Gastrocnemius medialis (tissue), 4 donors: ENCODE measurements around the gene ROR2. TPM values are rescaled to one million over a fixed set of nuclear protein-coding genes. Genes with fewer than 3 reads are reported as not detected.
"Not testable (repeated sequence)": the region's sequence is repeated elsewhere in the genome, so short reads cannot be mapped to it uniquely, and the experiment has no call there.

ENCODE experiments used
- ATAC-seq, 2 donors: fragments of 150-250 bp; one replicate each; pipeline ENCODE4 v1.9.1; 2016
- DNase-seq, 2 donors: peaks; one replicate each; pipeline ENCODE4 v3.0.0-alpha.2; 2019
- H3K27ac ChIP-seq, 4 donors: fragments of 200-600 bp; sonication (generic); 1 replicate in 1 of 4; 2 replicates in 3 of 4; pipeline ENCODE4 v1.5.1; 2016 to 2018; ENCODE audit warnings: mild to moderate bottlenecking in 2 of 4, moderate library complexity in 1 of 4
- H3K27me3 ChIP-seq, 3 donors: fragments of 200-600 bp; sonication (generic) in 2 of 3; 1 replicate in 1 of 3; 2 replicates in 2 of 3; pipeline versions ENCODE4 v1.5.1 to v1.6.0; 2016 to 2019; ENCODE audit warnings: mild to moderate bottlenecking in 1 of 3, moderate library complexity in 1 of 3
- H3K36me3 ChIP-seq, 2 donors: fragments of 200-600 bp; sonication (generic) in 1 of 2; one replicate each; pipeline ENCODE4 v1.5.1; 2017 to 2018
- H3K4me1 ChIP-seq, 2 donors: fragments of 200-600 bp; sonication (generic) in 1 of 2; one replicate each; pipeline ENCODE4 v1.5.1; 2016 to 2017; ENCODE audit warnings: mild to moderate bottlenecking in 2 of 2
- H3K4me3 ChIP-seq, 4 donors: fragments of 200-600 bp; sonication (generic) in 3 of 4; 1 replicate in 1 of 4; 2 replicates in 3 of 4; pipeline ENCODE4 v1.5.1; 2016 to 2019; ENCODE audit warnings: mild to moderate bottlenecking in 2 of 4
- H3K9me3 ChIP-seq, 3 donors: fragments of 200-600 bp; sonication (generic) in 2 of 3; 1 replicate in 1 of 3; 2 replicates in 2 of 3; pipeline ENCODE4 v1.5.1; 2016 to 2019
- POLR2A ChIP-seq, 2 donors: fragments of 450-650 bp; IDR thresholded peaks; one replicate each; pipeline ENCODE4 v1.6.1; 2017; ENCODE audit warnings: antibody characterized with exemption in 2 of 2, mild to moderate bottlenecking in 2 of 2, moderate library complexity in 2 of 2
- in situ Hi-C, 4 donors: fragments of 200-750 bp; cut with MboI; loops; one replicate each; pipeline versions ENCODE4 v1.15.0 to v1.8.0; 2017; ENCODE audit warnings: low sequenced_read_pairs in 4 of 4
- intact Hi-C: fragments of 100-400 bp; cut with DNase I; formaldehyde crosslinking; loops from one replicate; pipeline ENCODE4 v1.15.1; 2023; ENCODE audit warnings: low total_unique reads
- total RNA-seq, 4 donors: library from RNA; depleted of rRNA; stranded (reverse); fragments of >200 nt; gene quantifications; one replicate each; pipeline versions ENCODE4 v1.1.0 to v1.2.3, GENCODE V29; 2016
- TF ChIP-seq, protein P1 (sequence below), 5 experiments: fragments of 450-650 bp in 3 of 5; fragments of 200-600 bp in 2 of 5; sonication (generic) in 2 of 5; IDR thresholded peaks in 4 of 5; conservative IDR thresholded peaks in 1 of 5; 1 replicate in 4 of 5; 2 replicates in 1 of 5; pipeline ENCODE4 v1.5.1; 2016 to 2019; ENCODE audit warnings: antibody characterized with exemption in 5 of 5, mild to moderate bottlenecking in 3 of 5, moderate library complexity in 3 of 5

The ROR2 gene
- total RNA-seq, 4 donors from 2014 or later, result 0.15 to 1.2 (median 0.61) TPM

GRCh38 chr9:91911657-91912056 lies 38.4 kb downstream of the ROR2 start:
- no peaks in the 10 kb centered on the region for H3K27me3 ChIP-seq
- no peak for ATAC-seq
- no peak overlapping the region for H3K27ac ChIP-seq
- no peak for TF ChIP-seq POLR2A (IDR thresholded peaks at IDR 0.05)
- TF ChIP-seq, protein P1, sequence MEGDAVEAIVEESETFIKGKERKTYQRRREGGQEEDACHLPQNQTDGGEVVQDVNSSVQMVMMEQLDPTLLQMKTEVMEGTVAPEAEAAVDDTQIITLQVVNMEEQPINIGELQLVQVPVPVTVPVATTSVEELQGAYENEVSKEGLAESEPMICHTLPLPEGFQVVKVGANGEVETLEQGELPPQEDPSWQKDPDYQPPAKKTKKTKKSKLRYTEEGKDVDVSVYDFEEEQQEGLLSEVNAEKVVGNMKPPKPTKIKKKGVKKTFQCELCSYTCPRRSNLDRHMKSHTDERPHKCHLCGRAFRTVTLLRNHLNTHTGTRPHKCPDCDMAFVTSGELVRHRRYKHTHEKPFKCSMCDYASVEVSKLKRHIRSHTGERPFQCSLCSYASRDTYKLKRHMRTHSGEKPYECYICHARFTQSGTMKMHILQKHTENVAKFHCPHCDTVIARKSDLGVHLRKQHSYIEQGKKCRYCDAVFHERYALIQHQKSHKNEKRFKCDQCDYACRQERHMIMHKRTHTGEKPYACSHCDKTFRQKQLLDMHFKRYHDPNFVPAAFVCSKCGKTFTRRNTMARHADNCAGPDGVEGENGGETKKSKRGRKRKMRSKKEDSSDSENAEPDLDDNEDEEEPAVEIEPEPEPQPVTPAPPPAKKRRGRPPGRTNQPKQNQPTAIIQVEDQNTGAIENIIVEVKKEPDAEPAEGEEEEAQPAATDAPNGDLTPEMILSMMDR (IDR thresholded peaks at IDR 0.05 in 4 of 5, conservative IDR thresholded peaks at IDR 0.05 in 1 of 5), result no peak
- in situ Hi-C loops, result no loop called here
- no peak for DNase-seq
- no peaks in the 10 kb centered on the region for H3K9me3 ChIP-seq
- no peaks in the 10 kb centered on the region for H3K4me1 ChIP-seq
- intact Hi-C loops, result no loop called here
- H3K36me3 ChIP-seq, result no peaks in the 10 kb centered on the region
- no peak overlapping the region for H3K4me3 ChIP-seq

GRCh38 chr9:91909256-91909655 lies 40.8 kb downstream of the ROR2 start:
- DNase-seq, ATAC-seq, H3K4me3 ChIP-seq, H3K9me3 ChIP-seq, intact Hi-C loops, H3K36me3 ChIP-seq, H3K27me3 ChIP-seq, H3K27ac ChIP-seq, H3K4me1 ChIP-seq, in situ Hi-C loops: not testable (repeated sequence)

- H3K4me1 ChIP-seq, result no peaks in the 10 kb centered on the region
- DNase-seq (no peak), ATAC-seq (no peak)
- no peak overlapping the region for H3K27ac ChIP-seq
- no peaks in the 10 kb centered on the region for H3K9me3 ChIP-seq
- H3K27me3 ChIP-seq, result no peaks in the 10 kb centered on the region
- intact Hi-C loops, result no loop called here
- no peak overlapping the region for H3K4me3 ChIP-seq
- TF ChIP-seq, protein P1 (IDR thresholded peaks at IDR 0.05 in 4 of 5, conservative IDR thresholded peaks at IDR 0.05 in 1 of 5), result no peak
- no peak for TF ChIP-seq POLR2A (IDR thresholded peaks at IDR 0.05)
- H3K36me3 ChIP-seq, result no peaks in the 10 kb centered on the region
- in situ Hi-C loops, result no loop called here
Observed at GRCh38 chr9:91908746-91909145, 41.3 kb downstream of the ROR2 start.

DNA sequence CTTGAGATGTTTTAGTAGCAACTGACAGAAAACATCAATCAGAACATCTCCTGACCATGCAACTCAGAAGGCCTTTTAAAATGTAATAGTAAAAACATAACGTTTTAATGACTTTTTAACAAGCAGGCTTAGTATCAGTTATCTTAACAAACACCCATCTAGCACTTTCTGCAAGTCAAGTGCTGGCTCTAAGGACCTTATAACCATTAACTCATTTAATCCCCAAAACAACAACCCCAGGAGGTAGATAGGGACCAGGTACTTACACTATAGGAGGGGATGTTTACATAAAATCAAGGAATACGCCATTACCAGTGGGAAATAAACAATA lies 41.8 kb downstream of the ROR2 start:
- H3K27ac ChIP-seq, result no peak overlapping the region
- ATAC-seq (no peak), DNase-seq (no peak)
- H3K27me3 ChIP-seq, result no peaks in the 10 kb centered on the region
- H3K36me3 ChIP-seq, result no peaks in the 10 kb centered on the region
- TF ChIP-seq, protein P1 (IDR thresholded peaks at IDR 0.05 in 4 of 5, conservative IDR thresholded peaks at IDR 0.05 in 1 of 5), result no peak
- no peak for TF ChIP-seq POLR2A (IDR thresholded peaks at IDR 0.05)
- no peak overlapping the region for H3K4me3 ChIP-seq
- H3K4me1 ChIP-seq, result no peaks in the 10 kb centered on the region
- intact Hi-C loops, result no loop called here
- in situ Hi-C loops, result no loop called here
- no peaks in the 10 kb centered on the region for H3K9me3 ChIP-seq

DNA sequence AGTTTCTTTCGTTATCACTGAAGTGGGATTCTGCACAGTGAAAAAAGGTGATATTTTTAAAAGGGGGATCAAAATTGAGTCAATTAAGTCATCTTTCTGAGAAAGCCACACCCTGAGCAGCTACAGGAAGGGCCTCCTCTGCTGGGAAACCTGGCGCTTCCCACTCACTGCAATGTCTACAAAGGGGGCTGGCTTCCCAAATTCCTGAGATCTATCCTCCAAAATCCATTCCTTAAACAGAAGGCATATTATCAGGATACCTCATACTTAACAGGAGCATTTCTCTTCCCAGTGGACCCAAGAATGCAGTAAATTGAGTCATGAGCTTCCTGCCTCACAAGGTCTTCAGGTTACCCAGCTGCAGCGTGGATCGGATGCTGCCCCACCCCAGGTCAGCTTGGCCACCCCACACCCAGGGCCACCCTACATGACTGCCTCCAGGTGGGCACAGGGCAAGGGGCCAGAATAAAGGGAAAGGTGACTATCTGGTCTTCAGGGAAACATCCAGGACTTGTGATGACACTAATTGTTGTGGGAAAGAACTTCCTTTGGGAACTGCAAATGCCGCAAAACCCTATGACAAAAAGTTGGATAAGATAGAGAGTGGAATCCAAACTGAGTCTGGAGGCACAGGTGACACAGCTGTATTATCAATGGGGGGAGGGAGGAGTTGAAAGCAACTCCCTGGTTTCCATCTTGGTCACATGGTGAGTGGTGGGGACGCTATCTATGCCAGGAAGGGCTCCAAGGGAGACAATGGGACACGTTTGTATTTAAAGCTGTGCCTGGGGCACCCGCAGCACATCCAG lies 42.3 kb downstream of the ROR2 start:
- no peak overlapping the region for H3K4me3 ChIP-seq
- H3K27ac ChIP-seq, result no peak overlapping the region
- in situ Hi-C loops, result no loop called here
- TF ChIP-seq, protein P1 (IDR thresholded peaks at IDR 0.05 in 4 of 5, conservative IDR thresholded peaks at IDR 0.05 in 1 of 5), result no peak
- no peak for TF ChIP-seq POLR2A (IDR thresholded peaks at IDR 0.05)
- no peak for DNase-seq
- H3K27me3 ChIP-seq, result no peaks in the 10 kb centered on the region
- ATAC-seq, result no peak
- intact Hi-C loops, result no loop called here
- no peaks in the 10 kb centered on the region for H3K36me3 ChIP-seq
- H3K4me1 ChIP-seq, result no peaks in the 10 kb centered on the region
- no peaks in the 10 kb centered on the region for H3K9me3 ChIP-seq
